H1 (cell line): Measurements from ENCODE around the gene GOLGA3. TPM values are rescaled to one million over a fixed set of nuclear protein-coding genes. Genes with fewer than 3 reads are reported as not detected.

ENCODE experiments used
- ASH2L ChIP-seq: fragments of 200-600, 300-600 bp; sonication (generic); IDR thresholded peaks from one replicate; pipeline ENCODE4 v1.7.1; 2017; ENCODE audit warnings: low read length
- CHD1 ChIP-seq: IDR thresholded peaks from 2 replicates; pipeline ENCODE4 v1.6.1; 2012; ENCODE audit warnings: low read depth, low read length, improper control_type of control experiment
- KDM1A ChIP-seq: fragments of 200-600, 300-600 bp; sonication (generic); IDR thresholded peaks from 2 replicates; pipeline ENCODE4 v1.7.1; 2016; ENCODE audit warnings: mild to moderate bottlenecking, low read length, borderline replicate concordance
- KDM4A ChIP-seq: IDR thresholded peaks from one replicate; pipeline ENCODE4 v1.7.1; 2012; ENCODE audit warnings: low read depth, mild to moderate bottlenecking, moderate library complexity, low read length, inconsistent platforms; ENCODE audit not compliant: severe bottlenecking
- RFX5 ChIP-seq: IDR thresholded peaks from 2 replicates; pipeline ENCODE4 v1.6.1; 2011; ENCODE audit warnings: low read depth, low read length, improper control_type of control experiment, borderline replicate concordance
- SIN3A ChIP-seq, 2 experiments: IDR thresholded peaks in 1 of 2; conservative IDR thresholded peaks in 1 of 2; 2 replicates each; pipeline ENCODE4 v1.6.1; 2011 to 2012; ENCODE audit warnings: low read length in 2 of 2, improper control_type of control experiment in 1 of 2, low read depth in 1 of 2, mild to moderate bottlenecking in 1 of 2
- TAF1 ChIP-seq: IDR thresholded peaks from 2 replicates; pipeline ENCODE4 v1.6.1; 2011; ENCODE audit warnings: mild to moderate bottlenecking, low read depth, low read length
- polyA plus RNA-seq, 7 experiments: library from polyadenylated mRNA; depleted of rRNA in 3 of 7; stranded (reverse) in 5 of 7; unstranded in 2 of 7; fragments of >200 nt in 5 of 7; fragments of 200-250 nt in 2 of 7; gene quantifications; 1 replicate in 5 of 7; 2 replicates in 1 of 7; 4 replicates in 1 of 7; pipeline versions ENCODE4 v1.2.1 to v1.2.3, GENCODE V29; 2011 to 2013; ENCODE audit warnings: missing spikeins in 2 of 7, mixed read lengths in 2 of 7
- total RNA-seq: library from RNA; stranded (reverse); fragmentation: NEBNext Ultra II Directional; extraction: Animal tissue kit (Norgen Biotek cat#: 25700); gene quantifications from 2 replicates; pipeline ENCODE4 v1.2.1, GENCODE V29; 2021

GOLGA3 gene
- total and polyA plus RNA-seq, 2 of the 8 experiments (the other 6 are each of a cell fraction or from before 2014, with no cell fraction given), result 6.4 to 33.1 TPM

DNA sequence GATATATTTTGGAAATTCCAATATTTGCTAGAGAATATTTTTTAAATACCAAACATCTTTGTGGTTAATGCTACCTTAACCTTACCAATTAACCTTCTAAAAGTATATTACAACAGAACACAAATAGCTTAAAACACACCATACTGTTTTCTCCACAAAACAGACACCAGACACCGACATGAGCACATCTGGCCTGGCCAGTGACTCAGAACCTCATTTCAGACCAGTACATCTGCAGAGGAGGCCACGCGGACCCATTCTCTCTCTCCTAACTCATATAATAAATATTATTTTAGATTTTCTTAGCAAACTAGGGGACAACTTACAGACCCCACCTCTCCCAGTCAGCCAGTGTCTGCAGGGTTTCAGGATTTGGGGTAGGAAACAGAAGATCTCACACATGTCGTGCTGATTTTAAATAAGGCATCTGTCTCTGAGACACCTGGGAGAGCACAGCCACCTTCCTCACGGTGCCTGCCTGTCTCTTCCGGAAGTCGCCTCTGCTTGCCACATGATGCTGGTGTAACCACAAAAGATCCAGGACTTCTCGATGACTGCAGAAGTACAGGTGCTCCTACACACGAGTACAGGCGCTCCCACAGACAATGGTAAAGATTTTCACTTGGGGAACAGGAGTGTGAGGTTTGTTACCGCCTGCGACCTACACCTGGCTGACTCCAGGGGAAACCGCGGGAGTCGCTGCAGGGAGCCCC, 57.4 kb downstream of the GOLGA3 start (continued):
- TF ChIP-seq KDM4A (no peak), RFX5 (no peak), TAF1 (no peak), KDM1A (no peak), CHD1 (no peak), ASH2L (no peak), SIN3A (conservative IDR thresholded peaks at IDR 0.05 in 1 of 2, IDR thresholded peaks at IDR 0.05 in 1 of 2; ENCODE audit: low read depth in 1 of 2, low read length in 2 of 2) (no peak)
- TF ChIP-seq, all 59 proteins: peak for 0
